HG02840 (cell line): ENCODE results near the gene AIF1.

ENCODE experiments used
- ATAC-seq: cut with Tn5 transposase; IDR thresholded peaks from one replicate; pipeline ENCODE4 v1.9.1; 2021; ENCODE audit warnings: mild to moderate bottlenecking, moderate library complexity, moderate number of reproducible peaks; ENCODE audit not compliant: unreplicated experiment, low FRiP score

Gene AIF1

GRCh38 chr6:31661262-31662123, 46.5 kb downstream of the AIF1 start:
- ATAC-seq: no peak

- ATAC-seq: no peak
These were observed 47.2 kb downstream of the AIF1 start for GRCh38 chr6:31662124-31662723.

- no peak for ATAC-seq
These were observed 48.3 kb downstream of the AIF1 start for GRCh38 chr6:31663126-31663960.

- no peak for ATAC-seq
These were observed 49.1 kb downstream of the AIF1 start for GRCh38 chr6:31663961-31664789.

- ATAC-seq: no peak
These were observed 49.9 kb downstream of the AIF1 start, which contains the start of gene GPANK1 for GRCh38 chr6:31664790-31665500. Gene GPANK1, minus strand, starts transcription at chr6:31664997. Its CDS starts 519 bp downstream, at chr6:31664478.

- peak; percentile 79 for ATAC-seq
These were observed 50.7 kb downstream of the AIF1 start, which contains the start of gene CSNK2B for GRCh38 chr6:31665501-31666336. Gene CSNK2B, plus strand, starts transcription at chr6:31666080. Its CDS starts 752 bp downstream, at chr6:31666832.

- ATAC-seq: no peak
These were observed 51.4 kb downstream of the AIF1 start for GRCh38 chr6:31666337-31666965.
